IPS DF 6.9 (cell line): ENCODE measurements around the gene HARBI1.

ENCODE experiments used
- DNase-seq: peaks from one replicate; pipeline ENCODE4 v3.0.0-alpha.2; 2013; ENCODE audit warnings: low read depth, low spot score
- H3K27ac ChIP-seq: one replicate; pipeline ENCODE4 v1.5.1; 2013; ENCODE audit warnings: low read length, control low read depth
- H3K27me3 ChIP-seq: 2 replicates; pipeline ENCODE4 v1.6.1; 2013; ENCODE audit warnings: mild to moderate bottlenecking, low read length; ENCODE audit not compliant: control insufficient read depth, insufficient read depth
- H3K36me3 ChIP-seq: 2 replicates; pipeline ENCODE4 v1.6.1; 2013; ENCODE audit warnings: low read length; ENCODE audit not compliant: control insufficient read depth, insufficient read depth
- H3K4me1 ChIP-seq: 2 replicates; pipeline ENCODE4 v1.6.1; 2013; ENCODE audit warnings: low read length; ENCODE audit not compliant: control insufficient read depth, insufficient read depth
- H3K4me3 ChIP-seq: 2 replicates; pipeline ENCODE4 v1.5.1; 2013; ENCODE audit warnings: mild to moderate bottlenecking, low read length
- H3K9me3 ChIP-seq: 2 replicates; pipeline ENCODE4 v1.6.1; 2013; ENCODE audit warnings: low read length, inconsistent platforms; ENCODE audit not compliant: control insufficient read depth, insufficient read depth
- WGBS: extraction: QIAGEN DNeasy Blood & Tissue Kit; methylation state at CpG from one replicate; pipeline ENCODE4 v1.1.7; 2013; ENCODE audit warnings: mixed read lengths, missing lambda C conversion rate; ENCODE audit not compliant: insufficient read length, insufficient coverage; 5-methylcytosine and 5-hydroxymethylcytosine counted together

The HARBI1 gene

GRCh38 chr11:46633291-46634217, 16.5 kb upstream of the HARBI1 start:
- no CpG with 5 or more reads among the region's 22 CpGs for WGBS

GRCh38 chr11:46632502-46632901, 15.5 kb upstream of the HARBI1 start:
- H3K4me1 ChIP-seq, result no peaks in the 10 kb centered on the region
- no peaks in the 10 kb centered on the region for H3K9me3 ChIP-seq
- no peak for DNase-seq
- H3K36me3 ChIP-seq, result 0 out of 2 replicates have a peak, but pooled peaks cover 4% of the 10 kb centered on the region
- no peak overlapping the region for H3K4me3 ChIP-seq
- no peak overlapping the region for H3K27ac ChIP-seq
- no peaks in the 10 kb centered on the region for H3K27me3 ChIP-seq
- WGBS, result no CpG with 5 or more reads among the region's 1 CpG

More at GRCh38 chr11:46633291-46634217, 16.5 kb upstream of the HARBI1 start:
- no peak for DNase-seq
- Histone ChIP-seq H3K4me3 (no peak overlapping the region), H3K4me1 (no peaks in the 10 kb centered on the region), H3K9me3 (no peaks in the 10 kb centered on the region), H3K27me3 (no peaks in the 10 kb centered on the region), H3K36me3 (0 out of 2 replicates have a peak, but pooled peaks cover 4% of the 10 kb centered on the region), H3K27ac (no peak overlapping the region)

- Histone ChIP-seq H3K36me3 (0 out of 2 replicates have a peak, but pooled peaks cover 4% of the 10 kb centered on the region), H3K4me3 (no peak overlapping the region), H3K27ac (no peak overlapping the region), H3K4me1 (no peaks in the 10 kb centered on the region), H3K27me3 (no peaks in the 10 kb centered on the region), H3K9me3 (no peaks in the 10 kb centered on the region)
- DNase-seq, result no peak
- no CpG with 5 or more reads among the region's 2 CpGs for WGBS
These were observed 14.6 kb upstream of the HARBI1 start for GRCh38 chr11:46631676-46632075.

- no peaks in the 10 kb centered on the region for H3K9me3 ChIP-seq
- no CpG with 5 or more reads among the region's 1 CpG for WGBS
- no peaks in the 10 kb centered on the region for H3K4me1 ChIP-seq
- no peak for DNase-seq
- H3K27me3 ChIP-seq, result no peaks in the 10 kb centered on the region
- H3K36me3 ChIP-seq, result peaks cover 6% of the 10 kb centered on the region; the same call in 1 of the 2 replicates
- H3K27ac ChIP-seq, result no peak overlapping the region
- no peak overlapping the region for H3K4me3 ChIP-seq
These were observed 13.2 kb upstream of the HARBI1 start for GRCh38 chr11:46630237-46630636.

- Histone ChIP-seq H3K4me3 (no peak overlapping the region), H3K4me1 (no peaks in the 10 kb centered on the region), H3K27ac (no peak overlapping the region), H3K9me3 (no peaks in the 10 kb centered on the region), H3K36me3 (peaks cover 7% of the 10 kb centered on the region; the same call in 1 of the 2 replicates), H3K27me3 (no peaks in the 10 kb centered on the region)
- DNase-seq, result no peak
- no CpG with 5 or more reads among the region's 6 CpGs for WGBS
These were observed 11.9 kb upstream of the HARBI1 start for GRCh38 chr11:46628961-46629360.

- no peak overlapping the region for H3K27ac ChIP-seq
- no peaks in the 10 kb centered on the region for H3K9me3 ChIP-seq
- no CpG with 5 or more reads among the region's 3 CpGs for WGBS
- H3K27me3 ChIP-seq, result no peaks in the 10 kb centered on the region
- no peak overlapping the region for H3K4me3 ChIP-seq
- peaks cover 3% of the 10 kb centered on the region; the same call in 1 of the 2 replicates for H3K36me3 ChIP-seq
- no peaks in the 10 kb centered on the region for H3K4me1 ChIP-seq
- DNase-seq, result no peak
These were observed 8.4 kb upstream of the HARBI1 start for GRCh38 chr11:46625406-46625805.

- DNase-seq, result no peak
- no peaks in the 10 kb centered on the region for H3K27me3 ChIP-seq
- no peak overlapping the region for H3K27ac ChIP-seq
- H3K4me1 ChIP-seq, result no peaks in the 10 kb centered on the region
- no peaks in the 10 kb centered on the region for H3K9me3 ChIP-seq
- no peaks in the 10 kb centered on the region for H3K36me3 ChIP-seq
- WGBS, result no CpG with 5 or more reads among the region's 6 CpGs
- no peak overlapping the region for H3K4me3 ChIP-seq
These were observed 1.8 kb upstream of the HARBI1 start for GRCh38 chr11:46618837-46619236.

GRCh38 chr11:46617972-46618314, 916 bp upstream of the HARBI1 start:
- no peak for DNase-seq
- H3K4me3 ChIP-seq, result peak overlapping the region; percentile 87; the same call in 1 of the 2 replicates
- no peaks in the 10 kb centered on the region for H3K27me3 ChIP-seq
- no peaks in the 10 kb centered on the region for H3K36me3 ChIP-seq
- WGBS, result no CpG with 5 or more reads among the region's 9 CpGs
- no peak overlapping the region for H3K27ac ChIP-seq
- no peaks in the 10 kb centered on the region for H3K9me3 ChIP-seq
- no peaks in the 10 kb centered on the region for H3K4me1 ChIP-seq

- no peak for DNase-seq
- Histone ChIP-seq H3K9me3 (no peaks in the 10 kb centered on the region), H3K4me3 (peak overlapping the region; percentile 87; the same call in 1 of the 2 replicates), H3K4me1 (no peaks in the 10 kb centered on the region), H3K27ac (no peak overlapping the region), H3K27me3 (no peaks in the 10 kb centered on the region), H3K36me3 (no peaks in the 10 kb centered on the region)
- no CpG with 5 or more reads among the region's 15 CpGs for WGBS
These were observed 385 bp downstream of the HARBI1 start for GRCh38 chr11:46616551-46617133.

- Histone ChIP-seq H3K27me3 (no peaks in the 10 kb centered on the region), H3K4me3 (no peak overlapping the region), H3K9me3 (no peaks in the 10 kb centered on the region), H3K27ac (no peak overlapping the region), H3K4me1 (no peaks in the 10 kb centered on the region), H3K36me3 (no peaks in the 10 kb centered on the region)
- no CpG with 5 or more reads among the region's 7 CpGs for WGBS
- DNase-seq, result no peak
These were observed 1.3 kb downstream of the HARBI1 start for GRCh38 chr11:46615756-46616155.
